ENCODE measurements around the gene FAM20C.
"Not testable (repeated sequence)": the region's sequence is repeated elsewhere in the genome, so short reads cannot be mapped to it uniquely, and the experiment has no call there.

FAM20C gene

GRCh38 chr7:230274-230673 lies 37.9 kb downstream of the FAM20C start:
- no peak for DNase-seq

GRCh38 chr7:231030-231857 lies 38.9 kb downstream of the FAM20C start:
- DNase-seq, result no peak

GRCh38 chr7:231858-232246 lies 39.5 kb downstream of the FAM20C start:
- DNase-seq, result no peak

GRCh38 chr7:232410-233248 lies 40.3 kb downstream of the FAM20C start:
- no peak for DNase-seq

- DNase-seq, result no peak
Observed at GRCh38 chr7:233249-234035, 41.1 kb downstream of the FAM20C start.

GRCh38 chr7:234051-234707 lies 41.8 kb downstream of the FAM20C start:
- no peak for DNase-seq

GRCh38 chr7:234708-235553 lies 42.6 kb downstream of the FAM20C start:
- no peak for DNase-seq

GRCh38 chr7:235576-236395 lies 43.4 kb downstream of the FAM20C start:
- DNase-seq, result no peak

GRCh38 chr7:236967-237366 lies 44.6 kb downstream of the FAM20C start:
- DNase-seq, result no peak

GRCh38 chr7:237385-237784 lies 45.0 kb downstream of the FAM20C start:
- DNase-seq, result no peak

GRCh38 chr7:240146-240676 lies 47.8 kb downstream of the FAM20C start:
- no peak for DNase-seq

GRCh38 chr7:240887-241421 lies 48.6 kb downstream of the FAM20C start:
- DNase-seq, result no peak

- DNase-seq, result no peak
Observed at GRCh38 chr7:241513-241912, 49.1 kb downstream of the FAM20C start.

- not testable (repeated sequence) for DNase-seq
Observed at GRCh38 chr7:242826-243579, 50.6 kb downstream of the FAM20C start.

- DNase-seq, result not testable (repeated sequence)
Observed at GRCh38 chr7:243580-243978, 51.2 kb downstream of the FAM20C start.

- DNase-seq, result no peak
Observed at GRCh38 chr7:244974-245373, 52.6 kb downstream of the FAM20C start.

GRCh38 chr7:245574-246295 lies 53.4 kb downstream of the FAM20C start:
- no peak for DNase-seq

- no peak for DNase-seq
Observed at GRCh38 chr7:246451-246850, 54.1 kb downstream of the FAM20C start.

- no peak for DNase-seq
Observed at GRCh38 chr7:247181-247580, 54.8 kb downstream of the FAM20C start.

Measured in GOT3 (cell line).